Measurements from ENCODE around the gene BPNT1.
"Not testable (repeated sequence)": the region's sequence is repeated elsewhere in the genome, so short reads cannot be mapped to it uniquely, and the experiment has no call there.

BPNT1 gene

GRCh38 chr1:220077887-220078286, 11.7 kb downstream of the BPNT1 start:
- no peak for DNase-seq (ENCODE audit: low spot score)

GRCh38 chr1:220076861-220077762, 12.5 kb downstream of the BPNT1 start:
- DNase-seq (ENCODE audit: low spot score), result peak; percentile 49

GRCh38 chr1:220067269-220068204, 22.1 kb downstream of the BPNT1 start:
- DNase-seq (ENCODE audit: low spot score), result no peak

GRCh38 chr1:220062629-220063028, 27.0 kb downstream of the BPNT1 start:
- no peak for DNase-seq (ENCODE audit: low spot score)

- DNase-seq (ENCODE audit: low spot score), result no peak
Measured at GRCh38 chr1:220060876-220061275, 28.7 kb downstream of the BPNT1 start.

GRCh38 chr1:220056374-220056773, 33.2 kb downstream of the BPNT1 start:
- DNase-seq (ENCODE audit: low spot score), result no peak

GRCh38 chr1:220046052-220046930, 43.3 kb downstream of the BPNT1 start, which contains the start of gene EPRS1:
TSS of gene EPRS1 (minus strand) at chr1:220046505. CDS start at chr1:220046388, 117 bp downstream.
- DNase-seq (ENCODE audit: low spot score), result peak; percentile 93

GRCh38 chr1:220045356-220046051, 44.1 kb downstream of the BPNT1 start:
- peak; percentile 17 for DNase-seq (ENCODE audit: low spot score)

- DNase-seq (ENCODE audit: low spot score), result no peak
Measured at GRCh38 chr1:220044678-220045355, 44.8 kb downstream of the BPNT1 start.

GRCh38 chr1:220043646-220044045, 45.9 kb downstream of the BPNT1 start:
- DNase-seq (ENCODE audit: low spot score), result no peak

- DNase-seq (ENCODE audit: low spot score), result no peak
Measured at GRCh38 chr1:220040028-220040596, 49.5 kb downstream of the BPNT1 start.

GRCh38 chr1:220038640-220039039, 50.9 kb downstream of the BPNT1 start:
- DNase-seq (ENCODE audit: low spot score), result no peak

- DNase-seq (ENCODE audit: low spot score), result not testable (repeated sequence)
Measured at GRCh38 chr1:220037810-220038209, 51.8 kb downstream of the BPNT1 start.

- no peak for DNase-seq (ENCODE audit: low spot score)
Measured at GRCh38 chr1:220032911-220033310, 56.7 kb downstream of the BPNT1 start.

GRCh38 chr1:220031287-220031686, 58.3 kb downstream of the BPNT1 start:
- no peak for DNase-seq (ENCODE audit: low spot score)

GRCh38 chr1:220028346-220028895, 61.2 kb downstream of the BPNT1 start:
- DNase-seq (ENCODE audit: low spot score), result no peak

GRCh38 chr1:220019071-220019470, 70.5 kb downstream of the BPNT1 start:
- no peak for DNase-seq (ENCODE audit: low spot score)

GRCh38 chr1:220013497-220013896, 76.1 kb downstream of the BPNT1 start:
- DNase-seq (ENCODE audit: low spot score), result no peak

GRCh38 chr1:220012259-220012658, 77.3 kb downstream of the BPNT1 start:
- DNase-seq (ENCODE audit: low spot score), result no peak

- DNase-seq (ENCODE audit: low spot score), result no peak
Measured at GRCh38 chr1:220011620-220012019, 78.0 kb downstream of the BPNT1 start.
